GM18499 (cell line): ENCODE results near the gene SLC35D1.

Experiments
- ATAC-seq: cut with Tn5 transposase; IDR thresholded peaks from one replicate; pipeline ENCODE4 v1.9.1; 2021; ENCODE audit warnings: moderate number of reproducible peaks; ENCODE audit not compliant: insufficient read depth, unreplicated experiment

The SLC35D1 gene

GRCh38 chr1:67051196-67051595, 2.8 kb downstream of the SLC35D1 start:
- ATAC-seq: no peak

DNA sequence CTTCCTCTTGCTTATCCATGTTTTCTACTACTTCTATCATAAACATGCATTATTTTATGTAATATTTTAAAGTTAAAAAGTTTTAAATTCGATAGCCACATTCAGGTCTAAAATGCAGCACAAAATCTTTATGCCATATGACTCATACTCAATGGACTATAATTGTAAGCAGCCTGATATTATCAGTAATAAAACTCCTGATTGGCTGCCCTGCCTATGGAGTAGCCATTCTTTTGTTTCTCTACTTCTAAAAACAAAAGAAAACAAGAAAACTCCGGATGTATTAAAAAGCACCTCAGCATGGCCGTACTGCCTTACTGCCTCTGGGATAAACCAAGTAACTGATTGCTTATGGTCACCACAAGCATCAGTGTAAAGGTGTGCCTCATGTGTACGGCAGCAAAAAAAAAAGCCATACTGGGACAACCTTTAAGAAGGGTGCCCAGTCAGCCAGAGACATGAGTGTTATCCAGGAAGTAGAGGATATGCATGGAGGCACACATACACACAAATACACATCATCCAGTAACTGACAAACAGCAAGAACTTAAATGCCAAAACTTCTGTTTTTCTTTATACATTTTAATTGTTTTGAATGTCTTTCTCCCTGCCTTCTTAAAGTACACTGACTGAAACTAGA, 9.2 kb downstream of the SLC35D1 start:
- ATAC-seq: no peak

DNA sequence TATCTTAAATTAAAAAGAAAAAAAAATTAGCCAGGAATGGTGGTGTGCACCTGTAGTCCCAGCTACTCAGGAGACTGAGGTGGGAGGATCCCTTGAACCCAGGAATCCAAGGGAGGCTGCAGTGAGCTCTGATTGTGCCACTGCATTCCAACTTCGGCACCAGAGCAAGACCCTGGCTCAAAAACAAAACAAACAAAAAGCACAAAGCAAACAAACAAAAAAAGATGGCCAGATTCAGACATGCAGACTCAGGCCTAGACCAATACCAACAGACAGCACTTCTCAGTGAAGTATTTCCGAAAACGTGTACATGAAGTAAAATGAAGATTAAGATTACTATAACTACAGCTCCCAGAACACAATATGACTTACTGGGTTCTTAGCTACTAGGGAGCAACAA, 10.6 kb downstream of the SLC35D1 start:
- ATAC-seq: no peak

GRCh38 chr1:67041841-67042503, 12.0 kb downstream of the SLC35D1 start:
- ATAC-seq: no peak

- no peak for ATAC-seq
These were observed 13.5 kb downstream of the SLC35D1 start for GRCh38 chr1:67040405-67040804.

- ATAC-seq: no peak
These were observed 22.1 kb downstream of the SLC35D1 start for GRCh38 chr1:67031859-67032247.

- no peak for ATAC-seq
These were observed 22.7 kb downstream of the SLC35D1 start for GRCh38 chr1:67031121-67031858.

- ATAC-seq: no peak
These were observed 24.5 kb downstream of the SLC35D1 start for GRCh38 chr1:67029472-67029871.

DNA sequence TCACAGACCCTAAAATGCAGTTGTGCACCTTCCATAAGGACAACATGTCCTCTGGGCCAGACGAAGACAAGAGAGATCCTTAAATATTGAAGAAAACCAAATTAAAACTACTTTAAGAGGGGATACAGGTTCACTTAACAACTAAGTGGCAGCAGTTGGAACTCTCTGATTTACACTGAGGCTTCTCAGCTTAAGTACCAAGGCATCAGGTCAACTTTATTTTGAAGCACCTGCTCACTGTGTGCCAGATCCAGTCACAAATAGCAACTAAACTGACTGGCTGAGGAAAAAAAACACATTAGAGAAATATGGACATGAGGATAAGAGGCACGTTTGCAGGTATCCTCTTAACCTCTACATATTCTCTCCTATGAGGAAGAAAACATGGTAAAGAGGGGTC, 33.2 kb downstream of the SLC35D1 start:
- no peak for ATAC-seq

GRCh38 chr1:67020304-67020703, 33.6 kb downstream of the SLC35D1 start:
- no peak for ATAC-seq

DNA sequence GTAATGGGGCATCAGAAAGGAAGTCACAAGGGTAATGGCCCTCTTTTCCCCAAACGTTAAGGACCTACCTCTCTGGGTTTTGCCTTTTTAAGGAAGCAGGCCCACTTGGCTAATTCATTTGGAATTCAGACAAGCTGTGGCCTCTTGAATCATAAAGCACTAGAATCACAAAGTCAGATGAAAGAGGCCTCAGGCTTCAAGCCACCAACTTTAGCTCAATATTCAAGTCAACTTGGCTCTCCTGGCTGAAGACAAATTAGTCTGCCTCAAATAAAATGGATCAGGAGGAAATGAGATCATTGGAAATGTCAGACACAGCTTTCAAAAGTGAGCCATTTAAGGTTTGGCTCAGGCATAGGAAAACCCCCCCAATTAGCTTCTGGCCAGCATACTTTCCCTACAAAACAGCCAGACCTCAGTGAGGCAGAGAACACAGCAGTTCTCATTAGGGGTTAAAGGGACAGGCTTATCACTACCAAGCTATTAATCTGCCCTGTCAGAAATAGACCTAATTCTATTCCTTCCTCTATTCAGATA, 34.3 kb downstream of the SLC35D1 start:
- no peak for ATAC-seq

- ATAC-seq: no peak
These were observed 34.8 kb downstream of the SLC35D1 start for GRCh38 chr1:67019121-67019520.

GRCh38 chr1:67018574-67018973, 35.4 kb downstream of the SLC35D1 start:
- ATAC-seq: no peak

DNA sequence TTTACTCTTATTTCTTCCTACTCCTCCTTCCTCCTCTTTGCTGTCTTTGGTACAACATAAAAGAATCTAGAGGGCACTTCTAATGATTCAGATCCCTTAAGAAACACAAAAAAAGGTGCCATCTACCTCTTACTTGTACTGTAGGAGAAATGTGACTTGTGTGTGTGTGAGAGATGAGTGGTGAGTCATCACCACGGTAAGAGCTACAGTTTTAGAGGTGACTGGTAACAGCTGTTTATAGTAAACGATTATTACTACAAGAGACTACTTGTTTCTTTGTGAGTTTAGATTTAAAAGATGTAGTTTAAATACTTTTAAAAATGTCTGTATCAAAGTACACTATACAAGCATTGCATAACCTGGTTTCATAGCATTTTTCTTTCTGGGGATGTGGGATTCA, 40.4 kb downstream of the SLC35D1 start:
- no peak for ATAC-seq

GRCh38 chr1:67009792-67010191, 44.2 kb downstream of the SLC35D1 start:
- no peak for ATAC-seq

DNA sequence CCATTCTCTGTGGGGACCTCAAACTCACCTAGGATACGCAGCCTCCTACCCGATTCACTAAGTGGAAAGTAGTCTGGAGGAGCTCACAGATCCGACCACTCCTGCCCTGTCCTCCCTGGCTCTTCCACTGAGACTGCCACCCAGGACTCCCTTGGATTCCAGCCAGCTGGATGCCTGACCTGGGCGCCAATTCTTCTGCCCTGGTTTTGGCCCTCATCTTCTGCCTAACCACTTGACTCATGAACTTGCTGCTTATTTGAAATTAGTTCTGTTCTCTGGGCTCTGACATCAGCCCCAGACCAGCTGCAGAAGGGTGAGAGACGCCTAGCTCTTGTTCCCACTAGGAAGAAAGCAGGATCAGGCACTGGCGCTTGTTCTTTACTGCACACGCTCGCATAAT, 48.9 kb downstream of the SLC35D1 start:
- ATAC-seq: no peak

GRCh38 chr1:67004176-67004575, 49.8 kb downstream of the SLC35D1 start:
- no peak for ATAC-seq

DNA sequence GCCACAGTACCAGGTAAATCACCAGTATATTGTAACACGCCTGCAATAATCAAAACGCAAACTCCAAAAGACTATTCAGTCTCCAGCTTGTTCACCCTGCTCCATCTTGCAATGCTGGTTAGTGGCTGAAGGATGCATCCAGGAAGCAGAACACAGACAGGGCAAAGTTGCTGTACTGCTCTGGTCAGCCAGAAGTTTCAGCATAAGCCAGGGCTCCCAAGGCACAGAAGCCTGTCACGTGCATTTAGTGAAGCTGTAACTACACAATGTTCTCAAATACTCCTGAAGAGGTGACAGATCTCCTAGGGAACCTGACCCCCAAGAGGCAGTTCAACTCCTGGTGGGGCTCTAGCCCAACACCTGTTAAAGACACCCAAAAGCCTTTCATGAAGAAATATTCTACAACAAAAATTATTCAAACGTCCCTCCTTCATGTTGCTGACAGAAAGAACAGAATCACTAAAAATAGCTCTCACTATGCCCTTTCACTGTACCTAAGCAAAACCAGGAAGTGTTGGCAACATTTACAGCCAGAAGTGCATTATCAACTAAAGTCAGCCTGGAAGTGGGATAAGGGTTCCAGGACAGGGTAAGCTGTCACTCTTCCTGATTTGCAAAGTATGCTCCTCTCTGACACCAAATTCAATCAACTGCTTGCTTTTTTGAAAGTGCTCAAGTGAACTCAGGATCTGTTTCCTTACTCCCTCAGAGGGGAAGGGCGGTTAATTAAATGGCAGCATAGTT, 52.1 kb downstream of the SLC35D1 start:
- ATAC-seq: no peak

- no peak for ATAC-seq
These were observed 54.1 kb downstream of the SLC35D1 start for GRCh38 chr1:66999640-67000400.

DNA sequence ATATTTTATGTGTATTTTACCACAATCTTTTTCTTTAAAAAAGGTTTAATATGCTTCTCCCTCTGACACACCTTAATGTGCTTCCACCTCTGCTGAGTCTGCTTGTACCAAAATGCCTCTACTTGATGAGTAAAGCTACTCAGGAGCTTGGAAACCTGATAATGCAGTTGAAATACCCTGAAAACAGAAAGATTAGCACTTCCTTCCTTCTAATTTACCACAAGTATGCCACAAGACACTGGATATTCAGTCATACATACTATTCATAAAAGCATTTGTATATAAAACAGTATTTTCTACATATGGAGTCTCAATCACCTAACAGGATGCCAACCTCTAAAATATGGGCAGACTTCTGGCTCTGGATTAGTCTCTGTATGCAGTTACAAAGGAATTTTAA, 55.0 kb downstream of the SLC35D1 start:
- no peak for ATAC-seq
